ENCODE results near the gene ARG2.

The ARG2 gene

DNA sequence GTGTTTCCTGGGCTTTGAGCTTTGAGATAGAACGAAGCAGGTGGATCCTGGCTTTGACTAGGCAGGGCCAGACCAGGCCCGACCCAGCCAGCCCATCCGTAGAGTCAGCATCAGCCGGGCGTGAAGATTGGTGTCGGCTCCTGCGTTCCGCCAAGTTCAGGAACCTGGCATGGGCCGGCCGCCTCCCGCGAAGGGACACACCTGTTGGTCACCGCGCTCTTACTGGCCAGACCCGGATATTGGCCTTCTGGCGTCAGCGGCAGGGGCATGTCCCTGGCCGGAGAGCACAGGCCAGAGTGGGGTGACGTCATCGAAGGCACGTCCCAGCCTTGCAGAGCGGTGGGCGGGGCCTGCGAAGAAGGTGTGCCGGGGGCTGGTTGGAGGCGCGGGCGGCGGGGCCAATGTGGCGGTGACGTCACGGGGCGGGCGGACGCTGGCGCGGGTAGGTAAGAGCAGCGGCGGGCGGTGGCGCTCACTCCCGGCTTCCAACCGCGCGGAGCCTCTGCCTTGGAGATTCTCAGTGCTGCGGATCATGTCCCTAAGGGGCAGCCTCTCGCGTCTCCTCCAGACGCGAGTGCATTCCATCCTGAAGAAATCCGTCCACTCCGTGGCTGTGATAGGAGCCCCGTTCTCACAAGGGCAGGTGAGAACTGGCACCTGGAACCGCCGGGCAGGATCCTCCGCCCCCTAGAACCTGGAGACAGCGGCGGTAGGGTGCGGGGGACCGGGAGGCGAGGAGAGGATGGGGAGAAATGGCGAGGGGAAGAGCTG lies at the start of gene ARG2:
Gene ARG2, plus strand, starts transcription at position 475 of the 771 bp plus-strand sequence. Its CDS starts 58 bp downstream, at position 533.
- peak; percentile 92 for DNase-seq (ENCODE audit: low read depth)

DNA sequence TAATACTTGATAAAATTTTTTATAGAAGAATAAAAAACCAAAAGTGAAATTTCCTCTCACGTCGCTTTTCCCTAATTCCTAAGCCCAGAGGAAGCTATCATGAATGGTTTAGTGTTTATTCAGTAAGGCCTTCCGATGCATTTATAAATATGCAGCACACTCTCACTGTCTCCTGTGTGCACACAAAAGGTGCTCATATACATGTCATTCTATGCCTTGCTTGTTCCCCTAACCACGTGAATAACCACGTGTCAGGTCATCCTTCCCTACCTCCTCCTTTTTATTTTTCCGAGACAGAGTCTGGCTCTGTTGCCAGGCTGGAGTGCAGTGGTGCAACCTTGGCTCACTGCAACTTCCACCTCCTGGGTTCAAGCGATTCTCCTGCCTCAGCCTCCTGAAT lies 49.3 kb upstream of the ARG2 start:
- no peak for DNase-seq (ENCODE audit: low read depth)

DNA sequence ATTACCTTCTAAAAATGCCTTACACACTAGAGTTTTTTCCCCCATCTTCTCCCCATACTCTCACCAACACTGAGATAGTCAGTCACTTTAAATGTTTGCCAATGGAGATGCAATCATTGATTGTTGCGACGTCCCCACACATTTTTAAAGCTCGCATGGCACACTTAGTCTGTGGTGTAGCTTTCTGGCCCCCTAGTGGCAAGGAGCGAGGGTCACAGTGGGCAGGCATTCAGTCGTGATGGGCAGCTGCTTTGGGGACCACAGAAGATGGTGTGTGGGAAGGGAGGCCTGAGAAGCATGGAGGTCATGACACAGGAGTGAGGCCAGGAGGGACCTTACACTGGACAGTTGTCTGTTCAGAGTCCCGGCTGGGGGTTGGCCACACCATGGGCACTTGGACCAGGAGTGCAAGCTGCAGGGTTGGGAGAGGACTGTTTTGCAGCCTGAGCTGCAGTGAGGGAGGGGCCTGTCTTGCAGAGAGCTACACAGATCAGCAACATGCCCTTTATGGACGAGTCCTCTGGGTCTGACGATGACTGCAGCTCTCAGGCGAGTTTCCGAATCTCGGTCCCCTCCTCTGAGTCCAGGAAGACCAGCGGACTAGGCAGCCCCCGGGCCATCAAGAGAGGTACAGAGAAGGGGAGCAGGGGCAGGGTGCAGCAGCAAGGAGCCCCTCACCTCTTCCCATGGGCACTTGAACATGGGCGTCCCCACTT lies 48.3 kb upstream of the ARG2 start:
- peak; percentile 46 for DNase-seq (ENCODE audit: low read depth)

DNA sequence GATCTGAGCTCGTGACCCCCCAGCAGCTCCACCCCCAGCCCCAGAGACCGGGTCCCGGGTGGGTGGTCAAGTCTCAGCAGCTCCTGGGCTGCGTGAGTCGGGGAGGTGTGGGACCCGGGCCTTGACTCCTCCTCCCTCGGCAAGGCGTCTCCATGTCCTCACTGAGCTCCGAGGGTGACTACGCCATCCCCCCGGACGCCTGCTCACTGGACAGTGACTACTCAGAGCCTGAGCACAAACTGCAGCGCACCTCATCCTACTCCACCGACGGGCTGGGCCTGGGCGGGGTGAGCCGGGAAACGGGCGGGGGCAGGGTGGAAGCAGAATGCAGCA lies 47.8 kb upstream of the ARG2 start:
- no peak for DNase-seq (ENCODE audit: low read depth)

DNA sequence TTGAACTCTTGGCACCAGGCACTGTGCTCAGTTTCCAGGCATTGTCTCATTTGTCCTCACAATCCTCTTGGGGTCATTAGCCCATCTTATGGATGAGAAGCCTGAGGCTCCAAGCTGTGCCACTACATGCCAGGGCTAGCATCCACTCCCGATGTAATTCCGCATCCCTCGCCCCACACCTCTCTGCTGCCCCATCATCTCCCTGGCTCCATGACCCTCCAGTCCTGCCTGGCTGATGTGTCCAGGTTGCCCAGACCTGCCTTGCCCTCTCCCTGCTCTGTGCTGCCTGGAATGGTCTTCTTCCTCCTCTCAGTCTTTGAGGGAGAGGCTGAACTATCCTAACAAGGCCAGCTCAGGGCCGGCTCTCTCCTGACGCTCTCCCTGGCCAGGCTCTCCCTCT lies 47.1 kb upstream of the ARG2 start:
- no peak for DNase-seq (ENCODE audit: low read depth)

DNA sequence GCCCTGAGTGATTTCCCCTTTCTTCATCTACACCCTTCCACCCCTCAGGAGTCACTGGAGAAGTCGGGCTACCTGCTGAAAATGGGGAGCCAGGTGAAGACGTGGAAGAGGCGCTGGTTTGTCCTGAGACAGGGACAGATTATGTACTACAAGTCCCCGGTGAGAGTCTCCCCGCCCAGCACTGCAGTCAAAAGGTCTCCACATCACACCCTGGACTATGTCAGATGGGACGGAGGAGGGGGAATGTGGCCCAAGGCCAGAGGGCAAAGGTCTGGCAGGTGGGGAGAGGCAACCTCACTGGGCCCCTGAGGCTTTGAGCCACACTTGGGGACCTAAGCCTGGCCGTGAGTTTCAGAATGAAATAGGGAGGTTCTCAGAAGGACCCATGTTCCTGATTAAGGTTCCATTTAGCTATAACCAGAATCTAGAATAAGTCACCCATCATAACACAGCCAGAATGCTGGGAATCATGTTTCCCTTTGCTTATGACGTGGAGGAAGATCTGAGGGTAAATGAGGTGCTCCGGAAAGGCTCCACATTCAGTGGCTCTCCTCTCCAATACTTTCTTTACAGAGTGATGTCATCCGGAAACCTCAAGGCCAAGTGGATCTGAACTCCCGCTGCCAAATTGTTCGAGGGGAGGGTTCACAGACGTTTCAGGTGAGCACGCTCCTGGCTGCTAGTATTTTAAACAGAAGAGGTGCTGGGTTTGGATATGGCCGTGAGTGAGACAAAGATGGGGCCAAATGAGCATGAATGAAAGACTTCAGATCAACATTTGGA lies 46.3 kb upstream of the ARG2 start:
- DNase-seq (ENCODE audit: low read depth) = no peak

DNA sequence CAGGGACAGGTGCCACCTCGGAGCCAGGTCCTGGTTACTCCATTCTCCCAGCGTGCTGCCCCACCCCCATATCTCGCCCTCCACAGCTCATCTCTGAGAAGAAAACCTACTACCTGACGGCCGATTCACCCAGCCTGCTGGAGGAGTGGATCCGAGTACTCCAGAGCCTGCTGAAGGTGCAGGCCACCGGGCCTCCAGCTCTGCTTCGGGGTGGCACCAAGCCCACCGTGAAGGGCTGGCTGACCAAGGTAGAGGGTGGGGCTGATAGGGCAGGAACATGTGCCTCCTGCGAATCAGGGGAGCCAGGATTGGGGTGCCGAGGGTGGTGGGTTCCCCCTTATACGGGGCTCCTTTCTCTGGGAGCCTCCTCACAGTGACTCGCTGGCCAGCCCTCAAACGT lies 45.6 kb upstream of the ARG2 start:
- no peak for DNase-seq (ENCODE audit: low read depth)

DNA sequence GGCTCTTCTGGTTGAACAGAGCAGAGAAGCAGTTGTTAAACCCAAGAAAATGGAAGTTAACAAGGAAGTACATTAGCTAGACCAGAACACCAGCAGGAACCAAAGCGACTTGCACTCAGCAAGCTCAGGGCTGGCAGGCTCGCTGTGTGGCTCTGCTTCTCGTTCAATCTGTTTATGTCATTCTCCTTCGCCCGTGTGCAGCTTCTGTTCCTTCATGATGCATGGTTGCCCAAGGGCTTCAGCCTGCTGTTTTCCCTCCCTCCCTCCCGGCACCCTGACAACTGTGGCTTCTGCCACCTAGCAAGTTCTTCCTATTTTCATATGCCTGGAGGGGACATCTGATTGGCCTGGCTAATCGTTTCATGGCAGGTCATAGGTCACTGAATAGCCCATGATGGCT lies 44.9 kb upstream of the ARG2 start:
- no peak for DNase-seq (ENCODE audit: low read depth)

DNA sequence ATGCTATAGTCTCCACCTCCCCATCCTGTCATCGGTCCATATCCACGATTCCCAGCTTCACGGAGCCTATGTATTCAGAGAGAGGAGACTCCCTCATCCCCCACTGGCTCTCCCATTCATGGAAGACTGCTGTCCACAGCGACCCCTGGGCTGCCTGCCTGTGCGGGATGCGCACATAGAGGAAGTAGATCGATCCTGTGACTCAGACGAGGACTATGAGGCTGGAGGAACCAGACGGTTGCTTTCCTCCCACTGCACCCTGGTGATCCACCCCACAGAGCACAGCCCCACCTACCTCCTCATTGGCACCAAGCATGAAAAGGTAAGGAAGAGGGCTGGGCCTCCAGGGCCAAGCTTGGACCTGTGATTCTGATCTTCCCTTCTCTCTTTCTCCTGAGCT lies 44.0 kb upstream of the ARG2 start:
- no peak for DNase-seq (ENCODE audit: low read depth)

DNA sequence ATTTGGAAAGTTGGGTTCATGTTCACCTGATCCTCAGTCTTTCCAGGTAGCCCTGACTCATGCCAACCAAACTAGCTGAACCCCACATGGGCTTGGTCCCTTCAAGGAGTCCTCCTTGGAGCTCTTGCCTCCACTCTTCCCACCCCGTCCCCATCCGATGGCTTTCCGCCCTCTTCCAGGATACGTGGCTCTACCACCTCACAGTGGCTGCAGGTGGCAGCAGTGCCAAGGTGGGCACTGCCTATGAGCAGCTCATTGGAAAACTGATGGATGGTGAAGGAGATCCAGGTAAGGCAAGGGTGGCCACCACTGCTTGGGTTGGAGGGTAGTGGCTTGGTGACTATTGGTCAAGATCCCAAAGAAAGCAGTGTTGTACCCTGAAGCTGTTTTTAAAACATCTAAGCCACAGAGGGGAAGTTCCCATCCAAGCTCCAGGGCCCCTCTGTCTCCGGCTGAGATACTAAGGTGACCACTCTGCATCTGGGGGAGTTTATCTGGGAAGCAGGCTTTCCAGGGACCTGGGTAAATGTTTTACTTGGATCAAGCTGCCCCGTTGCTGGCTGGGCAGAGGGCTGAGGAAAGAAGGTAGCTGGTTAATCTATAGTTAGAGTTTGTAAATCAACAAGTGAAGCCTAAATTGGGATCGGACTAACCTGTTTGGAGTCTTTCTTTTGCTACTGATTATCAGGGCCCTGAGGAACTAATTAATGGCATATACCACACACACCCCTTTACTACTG lies 43.3 kb upstream of the ARG2 start:
- DNase-seq (ENCODE audit: low read depth) = no peak

DNA sequence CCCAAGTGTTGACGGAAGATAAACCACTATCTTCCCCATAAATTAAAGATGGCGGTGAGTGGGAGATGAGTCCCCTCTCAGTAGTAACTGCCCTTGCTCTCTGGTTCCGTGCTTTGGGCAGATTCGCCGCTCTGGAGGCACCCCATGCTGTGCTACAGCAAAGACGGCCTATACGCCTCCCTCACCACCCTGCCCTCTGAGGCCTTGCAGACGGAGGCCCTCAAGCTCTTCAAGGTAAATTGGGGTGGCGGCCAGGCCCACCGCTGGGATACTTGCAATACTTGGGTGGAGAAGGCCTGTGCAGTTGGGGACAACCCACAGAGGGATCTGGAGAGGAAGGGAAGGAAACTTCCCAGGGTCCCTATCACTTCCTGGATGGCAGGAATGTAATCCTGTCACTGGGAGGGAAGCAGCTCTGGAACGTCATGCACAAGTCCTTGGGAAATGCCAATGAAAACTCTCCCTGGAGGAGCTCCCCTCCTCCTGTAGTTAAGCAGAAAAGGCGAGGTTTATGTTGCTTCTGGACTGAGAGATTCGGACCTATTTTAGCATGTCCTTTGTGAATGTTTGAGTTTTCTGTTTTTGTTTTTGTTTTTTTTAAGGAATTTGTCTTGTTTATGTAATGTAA lies 42.4 kb upstream of the ARG2 start:
- no peak for DNase-seq (ENCODE audit: low read depth)

DNA sequence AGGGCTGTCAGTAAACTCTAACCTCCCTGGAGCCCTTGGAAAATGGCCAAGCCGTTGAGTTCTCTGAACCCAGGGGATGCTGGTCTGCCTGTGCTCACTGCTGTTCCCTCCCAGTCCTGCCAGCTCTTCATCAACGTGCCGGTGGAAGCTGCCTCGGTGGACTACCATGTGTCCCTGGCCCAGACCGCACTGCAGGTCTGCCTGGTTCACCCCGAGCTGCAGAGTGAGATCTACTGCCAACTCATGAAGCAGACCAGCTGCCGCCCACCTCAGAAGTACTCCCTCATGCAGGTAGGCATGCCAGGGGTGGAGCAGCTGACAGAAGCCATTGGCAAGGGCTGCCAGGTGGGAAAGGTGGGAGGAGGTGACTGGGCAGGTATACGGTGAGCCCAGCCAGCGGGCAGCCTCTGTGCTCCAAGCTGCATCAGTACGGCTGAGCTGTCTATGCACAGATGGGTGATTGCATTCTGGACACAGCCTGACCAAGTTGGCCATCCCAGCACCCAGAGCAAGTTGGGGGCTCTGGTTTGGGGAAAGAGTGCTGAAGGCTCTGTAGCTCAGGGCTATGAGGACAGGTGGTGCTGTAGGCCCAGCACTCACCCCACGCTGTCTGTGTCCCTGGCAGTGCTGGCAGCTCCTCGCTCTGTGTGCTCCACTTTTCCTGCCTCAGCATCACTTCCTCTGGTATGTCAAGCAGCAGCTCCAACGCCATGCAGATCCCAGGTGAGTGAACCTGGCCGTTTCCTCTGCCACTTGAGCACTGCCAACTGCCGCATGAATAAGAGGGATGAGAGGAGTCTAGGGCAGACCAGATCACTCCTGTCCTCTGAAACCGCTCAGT lies 41.6 kb upstream of the ARG2 start:
- DNase-seq (ENCODE audit: low read depth) = no peak

DNA sequence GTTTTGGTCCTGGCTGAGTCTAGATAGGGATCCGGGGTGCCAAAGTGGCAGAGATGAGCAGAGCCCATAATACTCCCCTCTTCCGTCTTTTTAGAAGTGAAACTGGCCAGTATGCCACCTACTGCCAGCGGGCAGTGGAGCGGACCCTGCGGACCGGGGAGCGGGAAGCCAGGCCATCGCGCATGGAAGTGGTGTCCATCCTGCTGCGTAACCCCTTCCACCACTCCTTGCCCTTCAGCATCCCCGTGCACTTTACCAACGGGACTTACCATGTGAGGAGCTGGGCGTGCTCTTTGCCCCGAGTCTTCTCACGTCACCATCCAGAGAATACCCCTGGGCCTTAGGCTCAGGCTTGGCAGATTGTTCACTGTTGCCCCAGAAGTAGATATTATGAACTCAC lies 40.7 kb upstream of the ARG2 start:
- DNase-seq (ENCODE audit: low read depth) = no peak

DNA sequence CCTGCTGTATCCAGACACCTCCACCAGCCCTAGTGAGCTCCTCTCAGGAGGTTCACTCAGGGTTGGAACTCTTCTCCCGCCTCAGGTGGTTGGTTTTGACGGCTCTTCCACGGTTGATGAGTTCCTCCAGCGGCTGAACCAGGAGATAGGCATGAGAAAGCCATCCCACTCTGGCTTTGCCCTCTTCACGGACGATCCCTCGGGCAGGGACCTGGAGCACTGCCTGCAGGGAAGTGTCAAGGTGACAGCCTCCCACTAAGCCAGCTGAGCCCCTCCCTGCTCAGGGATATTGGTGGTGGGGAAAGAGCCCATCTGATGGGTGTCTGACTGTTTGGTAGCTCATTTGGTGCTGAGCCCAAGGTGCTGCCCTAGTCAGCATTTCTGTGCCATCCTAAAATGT lies 40.1 kb upstream of the ARG2 start:
- no peak for DNase-seq (ENCODE audit: low read depth)

DNA sequence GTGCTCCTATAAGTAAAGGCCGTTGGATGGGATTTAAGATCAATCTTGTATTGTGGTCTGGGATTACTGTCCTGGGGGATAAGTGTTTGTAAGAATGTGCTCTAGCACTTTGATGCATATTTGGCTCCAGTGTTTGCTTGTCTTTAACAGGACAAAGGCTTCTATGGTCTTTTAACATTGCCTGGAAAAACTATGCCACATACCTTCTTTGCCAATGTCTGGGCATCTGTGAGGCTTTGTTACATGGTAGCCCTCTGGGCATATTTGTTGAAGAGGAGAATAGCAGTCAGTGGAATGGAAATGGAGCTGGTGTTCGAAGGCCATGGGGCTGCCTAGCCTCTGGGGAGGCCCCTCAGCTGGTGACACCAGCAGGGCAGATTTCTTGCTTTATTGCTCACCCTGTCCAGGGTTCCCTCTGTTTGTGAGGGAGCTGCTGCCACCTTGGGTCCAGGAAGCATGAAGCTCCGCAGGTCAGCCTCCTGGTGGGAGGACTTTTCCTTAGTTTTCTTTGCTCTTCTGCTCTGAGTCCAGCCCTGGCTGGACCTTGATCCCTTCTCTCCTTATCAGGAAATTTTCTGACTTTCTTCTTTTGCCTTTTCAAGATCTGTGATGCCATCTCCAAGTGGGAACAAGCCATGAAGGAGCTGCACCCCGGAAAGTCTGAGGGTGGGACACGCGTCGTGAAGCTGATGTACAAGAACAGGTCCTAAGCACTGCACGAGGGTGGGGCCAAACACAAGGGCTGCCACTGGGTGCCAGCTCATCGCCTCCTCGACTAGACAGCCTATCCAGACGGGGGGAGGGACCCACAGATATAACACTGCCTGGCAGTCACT lies 39.2 kb upstream of the ARG2 start:
- no peak for DNase-seq (ENCODE audit: low read depth)

DNA sequence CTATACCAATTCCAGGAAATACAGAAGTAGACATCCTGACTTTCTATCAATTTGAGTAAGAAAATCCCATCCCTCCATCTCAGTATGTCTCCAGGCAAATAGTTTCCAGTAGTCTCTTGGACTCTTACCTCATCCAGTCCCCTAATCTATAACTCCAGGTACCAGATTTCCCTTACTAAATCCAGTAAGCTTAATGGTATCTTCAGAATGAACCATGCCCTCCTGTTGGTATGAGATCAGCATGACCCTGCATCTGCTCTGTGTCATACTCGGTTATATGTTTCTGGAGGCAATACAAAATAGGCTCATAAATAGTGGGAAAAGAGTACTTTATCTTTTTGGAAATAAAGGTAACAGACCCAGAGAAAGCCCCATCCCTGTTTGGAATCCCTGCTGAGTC lies 38.1 kb upstream of the ARG2 start:
- no peak for DNase-seq (ENCODE audit: low read depth)

DNA sequence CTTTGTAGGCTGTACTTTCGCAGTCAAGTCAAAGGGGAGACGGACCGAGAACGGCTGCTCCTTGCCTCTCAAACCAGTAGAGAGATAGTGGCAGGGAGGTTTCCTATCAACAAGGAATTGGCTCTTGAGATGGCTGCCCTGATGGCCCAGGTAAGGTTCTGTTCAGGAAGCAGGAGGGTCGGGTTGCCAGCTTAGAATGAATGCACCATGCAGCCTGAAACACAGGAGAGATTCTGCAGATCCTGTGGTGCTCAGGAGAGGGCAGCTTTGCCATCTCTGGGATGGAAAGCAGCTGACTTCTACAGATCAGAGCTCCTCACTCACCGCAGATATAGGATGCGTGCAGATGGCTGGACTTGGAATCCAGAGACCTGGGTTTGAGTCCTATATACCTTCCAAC lies 37.7 kb upstream of the ARG2 start:
- DNase-seq (ENCODE audit: low read depth) = no peak

DNA sequence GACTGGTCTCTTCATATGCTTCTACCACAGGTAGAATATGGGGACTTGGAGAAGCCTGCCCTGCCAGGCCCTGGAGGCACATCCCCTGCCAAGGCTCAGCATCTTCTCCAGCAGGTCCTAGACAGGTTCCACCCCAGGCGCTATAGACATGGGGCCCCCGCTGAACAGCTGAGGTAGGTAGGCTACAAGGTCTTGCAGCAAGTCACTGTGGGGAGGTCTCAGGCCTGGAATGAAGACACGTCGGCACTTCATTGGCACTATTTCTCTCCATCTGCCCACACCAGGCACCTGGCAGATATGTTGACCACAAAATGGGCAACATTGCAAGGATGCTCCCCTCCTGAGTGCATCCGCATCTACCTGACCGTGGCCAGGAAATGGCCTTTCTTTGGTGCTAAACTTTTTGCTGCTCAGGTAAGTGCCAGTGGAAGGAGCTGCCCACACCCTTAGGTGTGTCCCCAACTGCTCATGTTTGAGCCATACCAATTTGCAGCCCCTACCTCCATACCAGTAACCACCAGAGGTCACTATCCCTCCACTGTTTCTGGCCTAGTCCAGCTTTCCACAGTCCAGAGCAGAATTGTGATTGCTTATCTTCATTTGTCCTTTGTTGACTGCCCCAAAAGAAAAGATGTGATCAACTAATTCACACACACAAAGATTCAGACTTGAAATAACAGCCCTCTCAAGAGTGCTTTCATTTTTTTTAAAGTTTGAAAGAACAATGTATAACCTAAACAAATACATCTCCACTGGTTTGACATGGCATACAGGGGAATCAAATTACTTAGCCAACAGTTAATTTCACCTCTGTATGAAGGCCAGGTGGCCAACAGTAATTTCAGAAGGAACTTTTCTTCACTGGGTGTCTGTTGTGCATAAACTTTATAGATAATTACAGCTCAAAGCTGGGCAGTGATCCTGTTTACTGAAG lies 35.7 kb upstream of the ARG2 start:
- no peak for DNase-seq (ENCODE audit: low read depth)

DNA sequence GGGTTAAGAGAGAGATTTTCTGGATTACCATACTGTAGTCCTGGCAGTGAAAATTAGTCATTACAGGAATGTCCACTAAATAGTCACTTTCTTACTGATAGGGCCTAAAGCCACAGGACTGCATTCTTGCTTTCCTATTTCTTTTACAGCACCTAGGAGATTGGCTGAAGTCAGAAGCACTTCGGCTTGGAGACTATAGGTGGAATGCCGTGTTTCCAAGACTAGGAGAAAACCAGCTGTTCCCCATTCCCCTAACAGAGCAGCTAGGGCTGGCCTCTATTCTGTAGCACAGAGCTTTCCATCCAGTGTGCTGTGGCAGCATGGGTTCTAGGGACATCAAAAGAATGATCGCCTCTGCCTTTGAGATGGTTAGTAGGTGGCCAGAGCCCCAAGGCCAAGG lies 34.7 kb upstream of the ARG2 start:
- DNase-seq (ENCODE audit: low read depth) = no peak
